ENCODE measurements around the gene CAMK1. TPM values are rescaled to one million over a fixed set of nuclear protein-coding genes. Genes with fewer than 3 reads are reported as not detected.

Gene CAMK1
- total and polyA plus RNA-seq, 2 donors (not counting 3 experiments of a cell fraction or from before 2014, with no cell fraction given), result 23.5 to 28.4 TPM

GRCh38 chr3:9815986-9816385 lies 46.2 kb upstream of the CAMK1 start:
- intact Hi-C loops (cut with micrococcal nuclease) (loop anchor here (10.0 kb wide), 1 partner anchor 329 kb away; the partner anchor contains the start of gene VHL), dilution Hi-C loops (cut with MboI; ENCODE audit: extremely low pct_ligation_motif_present, low sequenced_read_pairs) (no loop called here)
- Histone ChIP-seq H3K9me3 (replicated peaks; ENCODE audit: control insufficient read depth, insufficient read depth, low read length) (no peaks in the 10 kb centered on the region), H3K27ac (ENCODE audit: insufficient read depth, low read depth, low read length) (no peak overlapping the region), H3K27me3 (ENCODE audit: control insufficient read depth in 2 of 2, insufficient read depth in 2 of 2, low read length in 2 of 2) (no peaks in the 10 kb centered on the region), H3K4me2 (ENCODE audit: insufficient read depth, low read length) (no peak overlapping the region), H3K4me1 (ENCODE audit: control insufficient read depth, extremely low read depth, insufficient read depth, low read length) (peaks cover under 1% of the 10 kb centered on the region), H3K36me3 (ENCODE audit: control insufficient read depth in 2 of 2, extremely low read depth in 1 of 2, insufficient read depth in 2 of 2, low read length in 2 of 2) (peaks cover 0 to 5% of the 10 kb centered on the region in 2 experiments), H3K9ac (replicated peaks; ENCODE audit: extremely low read depth, insufficient read depth, low read length) (no peak overlapping the region), H3K79me2 (ENCODE audit: control insufficient read depth, insufficient read depth, low read length) (no peaks in the 10 kb centered on the region), H2AFZ (ENCODE audit: low read depth, low read length) (no peak overlapping the region), H4K20me1 (replicated peaks; ENCODE audit: control insufficient read depth, extremely low read depth, insufficient read depth, low read length) (no peaks in the 10 kb centered on the region), H3K4me3 (replicated peaks in 1 of 3; ENCODE audit: insufficient read depth in 1 of 3, low read depth in 1 of 3, low read length in 3 of 3) (no peak overlapping the region), H3K9me1 (replicated peaks; ENCODE audit: control insufficient read depth, extremely low read depth, insufficient read depth, low read length) (no peaks in the 10 kb centered on the region)
- DNase-seq (ENCODE audit: low read depth, low spot score) (no peak), FAIRE-seq (no peak)
- ChIA-PET POLR2A (no interaction called here), CTCF (interaction anchor here (1.2 kb wide), 1 partner anchor 130 kb away, joined by 3 read pairs; no protein-coding TSS in a partner anchor)
- no TSS peak for BruUV-seq (replicated peaks)
- no peak for TF ChIP-seq GATA2 (IDR thresholded peaks at IDR 0.05; ENCODE audit: insufficient read depth, insufficient read length, low read depth, low read length)
- no peak for TF ChIP-seq POLR2A (IDR thresholded peaks at IDR 0.05; ENCODE audit: low read depth, low read length)
- no peak for TF ChIP-seq FOS (IDR thresholded peaks at IDR 0.05; ENCODE audit: borderline replicate concordance, insufficient read depth, low read length)
- no peak for TF ChIP-seq POLR2AphosphoS5 (IDR thresholded peaks at IDR 0.05; ENCODE audit: insufficient read depth, low read depth, low read length)
- no peak for TF ChIP-seq EZH2 (IDR thresholded peaks at IDR 0.05; ENCODE audit: borderline replicate concordance, low read depth, low read length, severe bottlenecking)
- no peak for TF ChIP-seq MAX (IDR thresholded peaks at IDR 0.05; ENCODE audit: insufficient read depth, insufficient read length)
- TF ChIP-seq MYC (IDR thresholded peaks at IDR 0.05; ENCODE audit: low read depth, low read length), result no peak
- TF ChIP-seq JUN (IDR thresholded peaks at IDR 0.05; ENCODE audit: borderline replicate concordance, insufficient read depth, insufficient read length, low read depth), result no peak
- TF ChIP-seq CTCF (IDR thresholded peaks at IDR 0.05; ENCODE audit: extremely low read depth in 1 of 2, insufficient read depth in 1 of 2, low read depth in 1 of 2, low read length in 2 of 2), result no peak
